Measurements from ENCODE around the gene HEBP2.

Gene HEBP2

DNA sequence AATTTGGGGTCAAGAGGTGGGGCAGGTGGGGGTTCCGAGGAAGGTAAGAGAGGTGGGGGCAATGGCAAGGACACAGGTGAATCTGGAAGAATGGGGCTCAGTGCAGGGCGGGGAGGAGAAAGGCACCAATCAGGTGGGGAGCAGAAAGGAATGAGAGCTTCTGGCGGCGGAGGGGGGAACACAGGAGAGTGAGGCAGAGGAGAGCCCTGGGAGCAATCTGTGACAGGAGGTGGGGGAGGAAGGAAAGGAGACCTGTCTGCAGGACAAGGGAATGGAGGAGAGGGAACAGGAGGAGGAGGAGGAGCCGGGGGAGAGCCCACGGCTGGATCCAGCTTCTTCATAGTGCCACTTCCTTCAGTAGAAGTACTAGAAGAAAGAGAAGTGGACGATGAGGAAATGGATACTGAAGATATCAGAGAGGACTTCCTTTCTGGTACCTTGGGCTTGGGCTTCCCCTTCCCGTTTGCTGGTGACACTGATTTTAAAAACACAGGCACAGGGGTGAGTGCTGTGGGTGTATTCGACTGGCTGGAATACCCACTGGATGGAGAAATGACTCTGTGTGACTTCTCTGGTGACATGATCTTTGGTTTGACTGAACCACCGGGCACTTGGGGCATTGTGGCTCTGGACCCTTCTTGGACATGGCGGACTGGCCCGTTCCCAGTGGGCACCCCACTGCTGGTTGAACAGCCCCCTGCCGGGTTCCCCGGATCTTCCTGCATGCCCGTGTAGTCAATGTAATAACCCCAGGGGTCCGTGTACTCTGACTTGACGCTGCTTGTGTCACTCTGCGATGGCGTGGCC lies 27.4 kb downstream of the HEBP2 start:
- no peak overlapping the region for H2AFZ ChIP-seq (ENCODE audit: low read depth, low read length)
- H3K36me3 ChIP-seq (ENCODE audit: insufficient read depth, low read length): no peaks in the 10 kb centered on the region
- H3K27me3 ChIP-seq (ENCODE audit: insufficient read depth, low read length, poor library complexity): peaks cover 4% of the 10 kb centered on the region

DNA sequence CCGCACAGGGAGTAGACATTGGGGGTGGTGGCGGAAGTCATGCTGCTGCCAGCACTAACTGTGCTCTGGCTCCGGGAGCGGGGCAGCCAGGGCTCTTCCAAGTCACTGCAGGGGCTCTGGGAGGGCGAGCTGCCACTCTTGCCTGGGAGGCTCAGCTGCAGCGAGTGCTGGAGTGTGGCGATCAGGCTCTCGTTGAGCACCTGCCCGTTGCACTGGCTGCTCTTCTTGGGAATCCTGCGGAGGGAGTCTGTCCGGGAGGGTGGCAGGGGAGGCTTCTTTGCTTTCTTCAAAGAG lies 28.0 kb downstream of the HEBP2 start:
- TF ChIP-seq EZH2 (IDR thresholded peaks at IDR 0.05; ENCODE audit: borderline replicate concordance, low read depth, low read length, severe bottlenecking): no peak
- TF ChIP-seq, protein P1, sequence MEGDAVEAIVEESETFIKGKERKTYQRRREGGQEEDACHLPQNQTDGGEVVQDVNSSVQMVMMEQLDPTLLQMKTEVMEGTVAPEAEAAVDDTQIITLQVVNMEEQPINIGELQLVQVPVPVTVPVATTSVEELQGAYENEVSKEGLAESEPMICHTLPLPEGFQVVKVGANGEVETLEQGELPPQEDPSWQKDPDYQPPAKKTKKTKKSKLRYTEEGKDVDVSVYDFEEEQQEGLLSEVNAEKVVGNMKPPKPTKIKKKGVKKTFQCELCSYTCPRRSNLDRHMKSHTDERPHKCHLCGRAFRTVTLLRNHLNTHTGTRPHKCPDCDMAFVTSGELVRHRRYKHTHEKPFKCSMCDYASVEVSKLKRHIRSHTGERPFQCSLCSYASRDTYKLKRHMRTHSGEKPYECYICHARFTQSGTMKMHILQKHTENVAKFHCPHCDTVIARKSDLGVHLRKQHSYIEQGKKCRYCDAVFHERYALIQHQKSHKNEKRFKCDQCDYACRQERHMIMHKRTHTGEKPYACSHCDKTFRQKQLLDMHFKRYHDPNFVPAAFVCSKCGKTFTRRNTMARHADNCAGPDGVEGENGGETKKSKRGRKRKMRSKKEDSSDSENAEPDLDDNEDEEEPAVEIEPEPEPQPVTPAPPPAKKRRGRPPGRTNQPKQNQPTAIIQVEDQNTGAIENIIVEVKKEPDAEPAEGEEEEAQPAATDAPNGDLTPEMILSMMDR (IDR thresholded peaks at IDR 0.05; ENCODE audit: borderline replicate concordance, extremely low read depth, low read length, poor library complexity, severe bottlenecking): no peak

More for the DNA sequence above, 27.4 kb downstream of the HEBP2 start:
- Histone ChIP-seq H3K79me2 (ENCODE audit: insufficient read depth, low read length) (no peaks in the 10 kb centered on the region), H3K4me2 (ENCODE audit: insufficient read depth, low read length) (no peak overlapping the region), H3K4me3 (ENCODE audit: low read depth in 1 of 2, low read length in 2 of 2) (no peak overlapping the region), H3K9me3 (ENCODE audit: insufficient read depth, low read length, severe bottlenecking) (no peaks in the 10 kb centered on the region), H4K20me1 (ENCODE audit: insufficient read depth, low read length) (no peaks in the 10 kb centered on the region), H3K27ac (ENCODE audit: low read length) (no peak overlapping the region), H3K4me1 (ENCODE audit: insufficient read depth, low read length) (no peaks in the 10 kb centered on the region), H3K9ac (ENCODE audit: low read depth, low read length) (no peak overlapping the region)
- DNase-seq (no peak), ATAC-seq (ENCODE audit: insufficient read depth, low read depth) (no peak)
- no peak for TF ChIP-seq EZH2 (IDR thresholded peaks at IDR 0.05; ENCODE audit: borderline replicate concordance, low read depth, low read length, severe bottlenecking)
- TF ChIP-seq, protein P1 (IDR thresholded peaks at IDR 0.05; ENCODE audit: borderline replicate concordance, extremely low read depth, low read length, poor library complexity, severe bottlenecking): no peak

DNA sequence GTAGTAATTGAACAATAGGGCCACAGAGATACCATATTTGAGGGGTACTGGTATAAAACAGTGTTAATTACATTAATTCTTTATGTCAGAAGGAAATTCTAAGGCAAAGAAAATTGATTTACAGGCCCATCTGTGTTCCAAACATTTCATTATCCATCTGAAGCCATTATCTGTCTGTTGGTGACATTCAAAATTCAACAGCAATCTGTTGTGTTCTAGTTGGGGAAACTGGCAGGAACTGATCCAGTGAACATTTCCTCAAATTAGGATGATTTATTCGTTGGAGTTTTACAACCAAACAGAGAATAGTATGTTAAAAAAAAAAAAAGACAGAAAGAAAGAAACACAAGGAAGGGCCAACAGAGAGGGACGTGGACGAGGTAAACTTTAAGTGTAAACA lies 30.1 kb downstream of the HEBP2 start:
- no peak overlapping the region for H3K4me3 ChIP-seq (ENCODE audit: low read depth in 1 of 2, low read length in 2 of 2)
- ATAC-seq (ENCODE audit: insufficient read depth, low read depth): no peak
- H3K36me3 ChIP-seq (ENCODE audit: insufficient read depth, low read length): no peaks in the 10 kb centered on the region
- TF ChIP-seq, protein P1 (IDR thresholded peaks at IDR 0.05; ENCODE audit: borderline replicate concordance, extremely low read depth, low read length, poor library complexity, severe bottlenecking): no peak
- no peak for TF ChIP-seq EZH2 (IDR thresholded peaks at IDR 0.05; ENCODE audit: borderline replicate concordance, low read depth, low read length, severe bottlenecking)
- no peak overlapping the region for H2AFZ ChIP-seq (ENCODE audit: low read depth, low read length)
- H3K27ac ChIP-seq (ENCODE audit: low read length): no peak overlapping the region
- H3K4me2 ChIP-seq (ENCODE audit: insufficient read depth, low read length): no peak overlapping the region
- peaks cover 4% of the 10 kb centered on the region for H3K27me3 ChIP-seq (ENCODE audit: insufficient read depth, low read length, poor library complexity)
- H4K20me1 ChIP-seq (ENCODE audit: insufficient read depth, low read length): no peaks in the 10 kb centered on the region
- no peak for DNase-seq
- no peaks in the 10 kb centered on the region for H3K79me2 ChIP-seq (ENCODE audit: insufficient read depth, low read length)
- H3K9me3 ChIP-seq (ENCODE audit: insufficient read depth, low read length, severe bottlenecking): no peaks in the 10 kb centered on the region
- H3K9ac ChIP-seq (ENCODE audit: low read depth, low read length): no peak overlapping the region
- H3K4me1 ChIP-seq (ENCODE audit: insufficient read depth, low read length): no peaks in the 10 kb centered on the region

More for the DNA sequence above, 28.0 kb downstream of the HEBP2 start:
- Histone ChIP-seq H3K36me3 (ENCODE audit: insufficient read depth, low read length) (no peaks in the 10 kb centered on the region), H3K4me2 (ENCODE audit: insufficient read depth, low read length) (no peak overlapping the region), H3K4me3 (ENCODE audit: low read depth in 1 of 2, low read length in 2 of 2) (no peak overlapping the region), H3K27ac (ENCODE audit: low read length) (no peak overlapping the region), H3K9ac (ENCODE audit: low read depth, low read length) (no peak overlapping the region), H2AFZ (ENCODE audit: low read depth, low read length) (no peak overlapping the region), H3K9me3 (ENCODE audit: insufficient read depth, low read length, severe bottlenecking) (no peaks in the 10 kb centered on the region), H3K79me2 (ENCODE audit: insufficient read depth, low read length) (no peaks in the 10 kb centered on the region), H4K20me1 (ENCODE audit: insufficient read depth, low read length) (no peaks in the 10 kb centered on the region), H3K27me3 (ENCODE audit: insufficient read depth, low read length, poor library complexity) (peaks cover 4% of the 10 kb centered on the region), H3K4me1 (ENCODE audit: insufficient read depth, low read length) (no peaks in the 10 kb centered on the region)
- DNase-seq (no peak), ATAC-seq (ENCODE audit: insufficient read depth, low read depth) (no peak)

All from DND-41 (cell line).